Endometrial microvascular endothelial cells (primary cell): ENCODE data around the gene NEDD1. TPM values are rescaled to one million over a fixed set of nuclear protein-coding genes. Genes with fewer than 3 reads are reported as not detected.

Experiments
- in situ Hi-C: cut with HindIII; loops from 2 replicates; pipeline ENCODE4 v1.10.0; 2017; ENCODE audit warnings: low sequenced_read_pairs, low pct_unique_long_range_greater_than_20kb; ENCODE audit errors: inconsistent ontology term
- total RNA-seq: library from RNA; depleted of rRNA; stranded (reverse); fragments of >200 nt; gene quantifications from one replicate; pipeline ENCODE4 v1.2.3, GENCODE V29; 2015; ENCODE audit errors: inconsistent ontology term

The NEDD1 gene
- total RNA-seq, 1 donor from 2014 or later, result 33.5 TPM

GRCh38 chr12:96892104-96892503 is 15.0 kb upstream of the NEDD1 start:
- in situ Hi-C loops, result no loop called here

DNA sequence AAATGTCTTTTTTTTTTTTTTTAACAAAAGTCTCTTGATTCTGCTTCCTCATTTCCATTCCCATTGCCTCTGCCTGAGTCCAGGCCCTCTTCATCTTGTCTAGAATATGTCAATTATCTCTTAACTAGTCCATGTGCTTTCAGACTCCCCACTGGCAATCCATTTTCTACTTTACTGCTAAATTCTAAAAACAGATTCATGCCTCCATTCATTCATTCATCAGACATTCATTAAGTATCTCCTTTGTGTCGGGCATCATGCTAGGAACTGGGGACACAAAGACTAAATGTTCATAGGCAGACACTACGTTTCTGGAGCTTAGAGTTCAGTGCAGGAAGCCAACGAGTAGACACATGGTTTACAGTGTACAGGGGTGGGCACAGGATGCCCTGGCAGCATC is 9.6 kb upstream of the NEDD1 start:
- in situ Hi-C loops, result no loop called here

DNA sequence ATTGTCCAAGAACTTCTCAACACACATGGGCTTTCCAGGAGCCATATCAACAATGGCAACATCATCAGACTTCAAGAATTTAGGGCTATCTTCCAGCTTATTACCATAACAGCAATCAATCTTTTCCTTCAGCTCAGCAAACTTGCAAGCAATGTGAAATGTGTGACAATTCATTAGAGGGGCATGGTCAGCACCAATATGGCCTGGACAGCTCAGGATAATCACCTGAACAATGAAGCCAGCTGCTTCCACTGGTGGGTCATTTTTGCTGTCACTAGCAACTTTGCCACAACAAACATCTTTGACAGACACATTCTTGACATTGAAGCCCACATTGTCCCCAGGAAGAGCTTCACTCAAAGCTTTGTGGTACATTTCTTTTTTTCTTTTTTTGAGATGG is 5.9 kb upstream of the NEDD1 start:
- in situ Hi-C loops, result no loop called here

- in situ Hi-C loops, result no loop called here
Measured at GRCh38 chr12:96902076-96902475, 5.0 kb upstream of the NEDD1 start.

GRCh38 chr12:96906498-96906848 is 584 bp upstream of the NEDD1 start:
- in situ Hi-C loops, result no loop called here

DNA sequence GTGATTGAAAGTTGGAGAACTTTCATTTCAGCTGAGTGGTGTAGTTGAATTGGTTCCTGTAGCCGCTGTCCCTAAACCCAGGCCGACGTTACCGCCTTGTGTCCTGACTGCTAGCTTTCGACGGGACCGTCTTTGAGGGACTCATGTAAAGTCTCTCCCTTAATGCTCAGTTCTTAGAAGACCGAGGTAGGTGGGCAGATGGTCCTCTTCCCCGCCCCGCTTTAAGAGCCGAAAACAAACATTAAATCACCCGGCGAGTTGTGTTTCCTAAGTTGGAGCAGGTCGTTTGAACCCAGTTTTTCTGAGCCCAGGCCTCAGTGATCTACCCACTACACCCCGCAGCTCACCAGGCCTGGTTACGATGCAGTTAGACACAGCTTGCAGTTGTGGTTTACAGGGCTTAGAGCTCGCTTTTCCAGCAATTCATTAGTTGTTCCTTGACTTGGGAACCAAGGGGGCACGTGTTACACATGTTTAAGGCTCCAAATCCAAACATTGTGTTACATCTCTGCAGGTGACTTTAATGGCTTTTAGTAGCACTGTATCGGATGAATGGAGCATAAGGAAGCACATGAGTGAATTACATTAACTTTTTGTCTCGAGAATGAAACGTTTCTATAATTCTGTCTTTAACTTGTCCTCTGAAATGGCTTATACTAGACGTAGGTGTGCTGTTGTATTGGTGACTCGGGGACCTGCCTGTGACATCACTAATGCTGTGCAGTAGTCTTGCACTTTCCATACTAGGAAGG is 790 bp downstream of the NEDD1 start:
- in situ Hi-C loops, result no loop called here

DNA sequence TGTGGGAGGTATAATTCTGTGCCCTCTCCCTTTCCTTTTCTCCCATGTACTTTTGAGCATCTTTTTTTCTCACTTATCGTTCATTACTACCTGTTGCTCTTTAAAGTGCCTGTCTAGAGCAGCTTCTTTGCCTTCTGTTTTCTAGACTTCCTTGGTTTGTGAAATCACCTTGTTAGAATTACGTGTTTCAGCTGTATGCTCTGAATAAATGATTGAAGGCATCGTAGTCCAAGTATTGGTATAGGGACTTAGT is 1.3 kb downstream of the NEDD1 start:
- in situ Hi-C loops, result no loop called here

GRCh38 chr12:96912261-96912660 is 5.2 kb downstream of the NEDD1 start:
- in situ Hi-C loops, result no loop called here

- in situ Hi-C loops, result no loop called here
Measured at GRCh38 chr12:96912943-96913342, 5.9 kb downstream of the NEDD1 start.

DNA sequence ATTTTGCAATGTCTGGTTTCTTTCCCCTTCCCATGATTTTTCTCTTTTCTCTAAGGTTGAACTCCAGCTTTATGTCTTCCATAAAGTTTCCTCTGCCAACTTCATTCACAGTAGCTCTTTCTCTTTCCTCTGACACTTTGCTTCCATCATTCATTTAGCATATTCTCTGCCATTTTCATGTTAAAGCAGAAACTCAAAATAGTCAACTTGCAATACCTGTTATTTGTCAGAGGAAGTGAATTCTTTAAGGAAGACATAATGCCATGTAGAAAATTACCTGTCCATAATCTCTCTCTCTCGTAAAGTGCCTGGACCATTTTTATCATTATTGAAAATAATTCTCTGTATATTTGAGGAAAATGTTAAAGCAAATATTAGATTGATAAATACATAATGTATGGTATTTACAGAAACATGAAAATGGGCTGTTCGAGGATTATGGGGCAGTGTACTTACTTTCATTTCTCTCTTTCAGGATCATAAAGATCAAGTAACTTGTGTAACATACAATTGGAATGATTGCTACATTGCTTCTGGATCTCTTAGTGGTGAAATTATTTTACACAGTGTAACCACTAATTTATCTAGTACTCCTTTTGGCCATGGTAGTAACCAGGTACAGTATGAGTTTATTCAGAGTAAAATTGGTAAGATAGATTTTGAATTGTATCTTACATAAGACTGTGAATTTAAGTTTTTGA is 12.6 kb downstream of the NEDD1 start:
- in situ Hi-C loops, result no loop called here

DNA sequence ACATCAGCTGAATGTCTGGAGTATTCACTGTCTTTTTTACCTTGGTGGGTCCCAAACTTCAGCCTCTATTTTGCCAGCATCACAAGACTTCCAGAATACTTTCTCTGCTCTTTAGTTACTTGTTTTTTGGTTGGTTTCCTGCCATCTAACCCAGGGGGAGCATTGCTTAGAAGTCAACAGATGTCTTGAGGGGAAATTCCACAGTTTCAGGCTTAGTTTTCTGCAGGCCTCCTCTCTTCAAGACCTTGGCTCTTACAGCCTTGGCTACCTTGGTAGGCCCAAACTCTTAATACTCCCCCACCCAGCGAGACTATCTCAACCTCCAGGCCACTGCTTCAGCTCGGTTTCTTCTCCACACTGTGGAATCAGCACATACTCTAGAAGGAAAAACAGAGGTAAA is 41.7 kb downstream of the NEDD1 start:
- in situ Hi-C loops, result no loop called here

DNA sequence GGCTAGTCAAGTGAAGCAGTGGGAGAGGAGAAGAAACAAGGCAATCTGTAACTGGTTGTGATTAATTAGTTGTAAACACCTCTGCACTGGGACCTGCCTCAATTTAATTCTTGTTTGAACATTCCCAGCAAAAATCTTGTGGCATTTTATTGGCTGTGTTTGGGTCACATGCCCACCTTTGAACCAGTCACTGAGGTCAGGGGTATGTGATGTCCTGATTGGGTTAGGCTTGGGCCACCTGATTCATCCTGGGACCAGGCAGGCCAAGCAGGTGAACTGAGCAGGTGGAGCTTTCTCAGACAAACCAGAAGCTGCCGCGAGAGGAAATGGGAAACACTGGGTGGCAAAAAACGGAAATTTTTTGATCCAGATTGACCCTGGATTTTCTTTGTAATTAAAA is 72.5 kb downstream of the NEDD1 start:
- in situ Hi-C loops, result no loop called here

DNA sequence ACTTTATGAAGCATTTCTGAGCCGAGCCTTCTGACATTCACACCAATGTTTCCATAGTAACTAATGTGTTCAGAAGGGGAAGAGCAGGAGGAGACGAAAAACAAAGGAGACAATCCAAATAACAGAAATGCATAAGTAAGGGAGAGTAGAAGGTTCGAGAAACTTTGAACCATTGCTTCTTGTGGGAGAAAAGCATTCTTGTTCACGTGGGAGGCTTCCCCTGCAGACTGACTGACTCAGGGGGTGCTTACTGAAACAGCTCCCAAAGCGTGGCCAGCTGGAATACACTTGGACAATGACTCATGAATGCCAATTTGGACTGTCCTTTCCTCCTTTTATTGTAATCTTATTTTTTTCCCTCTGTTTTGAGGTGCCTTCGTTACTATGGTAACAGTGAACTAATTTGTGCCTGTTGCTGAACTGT is 73.9 kb downstream of the NEDD1 start:
- in situ Hi-C loops, result no loop called here

GRCh38 chr12:96981911-96982310 is 74.9 kb downstream of the NEDD1 start:
- in situ Hi-C loops, result no loop called here

- in situ Hi-C loops, result no loop called here
Measured at GRCh38 chr12:96982671-96983070, 75.6 kb downstream of the NEDD1 start.

GRCh38 chr12:96985515-96986362 is 78.7 kb downstream of the NEDD1 start:
- in situ Hi-C loops, result no loop called here

GRCh38 chr12:96986883-96987523 is 79.9 kb downstream of the NEDD1 start:
- in situ Hi-C loops, result no loop called here

DNA sequence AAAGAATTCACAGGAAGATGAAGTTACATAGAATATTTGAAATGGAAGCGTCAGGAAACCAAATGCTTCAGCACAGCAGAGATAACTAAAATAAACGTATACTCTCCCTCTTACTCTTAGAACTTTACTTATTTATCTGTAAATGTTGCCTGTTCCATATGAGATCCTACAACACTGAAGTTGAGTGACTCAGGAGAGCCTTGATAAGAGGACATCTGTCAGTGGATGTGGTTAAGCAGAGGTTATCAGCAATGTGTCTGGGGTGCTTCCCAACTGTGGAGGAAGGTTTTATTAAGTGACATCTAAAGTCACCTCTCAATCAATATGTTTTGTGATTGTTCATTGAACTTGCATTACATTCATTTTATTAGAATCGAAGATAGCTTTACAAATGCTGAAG is 81.9 kb downstream of the NEDD1 start:
- in situ Hi-C loops, result no loop called here

DNA sequence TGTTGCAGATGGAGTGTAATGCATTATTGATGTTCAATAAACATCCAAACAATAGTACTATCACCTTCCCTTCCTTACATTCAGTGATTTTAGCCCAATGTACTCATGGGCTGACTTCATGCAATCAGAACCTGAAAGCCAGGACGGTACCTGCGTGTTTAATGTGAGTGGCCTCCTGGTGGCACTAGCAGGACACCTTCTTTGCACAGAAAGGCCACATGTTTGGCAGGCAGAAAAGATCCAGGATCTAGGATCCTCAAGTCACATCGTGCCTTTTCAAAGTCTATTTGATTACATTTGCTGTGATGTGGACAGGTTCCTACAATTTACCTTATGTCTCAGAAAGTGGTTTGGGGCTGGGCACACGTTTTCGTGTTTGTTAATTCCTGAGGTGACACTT is 82.9 kb downstream of the NEDD1 start:
- in situ Hi-C loops, result no loop called here

DNA sequence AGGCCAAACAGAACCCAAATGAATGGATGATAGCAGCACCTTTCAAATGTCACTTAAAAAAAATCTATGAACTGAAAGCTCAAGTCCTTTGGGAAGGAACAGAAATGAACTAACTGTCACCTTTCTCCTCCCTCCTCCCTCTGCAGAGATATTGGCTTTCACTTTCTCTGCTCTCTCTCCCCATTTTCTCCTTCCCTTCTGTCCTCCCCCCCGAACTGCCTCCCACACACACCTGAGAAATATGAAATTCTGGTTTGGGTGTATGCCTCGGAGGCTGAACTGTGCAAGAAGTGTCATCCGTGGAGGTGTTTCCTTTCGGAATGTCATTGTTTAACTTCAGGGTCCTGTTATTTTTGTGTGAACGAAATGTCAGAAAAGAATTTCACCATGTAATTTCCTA is 87.8 kb downstream of the NEDD1 start:
- in situ Hi-C loops, result no loop called here
